IPS-11a (cell line): Measurements from ENCODE around the gene KIRREL1.
A peak's percentile ranks its signal among the peaks of the same experiment; 100 is the strongest.

Experiments
- H3K4me3 ChIP-seq: one replicate; pipeline ENCODE4 v1.5.1; 2013; ENCODE audit warnings: low read depth, low read length, control low read depth

Gene KIRREL1

GRCh38 chr1:157993147-157993917, at the start of gene KIRREL1:
Gene KIRREL1, plus strand, starts transcription at chr1:157993645. Its CDS starts 32 bp downstream, at chr1:157993677.
- H3K4me3 ChIP-seq = peak within 1 kb of the TSS; percentile 85

- no peak overlapping the region for H3K4me3 ChIP-seq
Observed at GRCh38 chr1:157944663-157945280, 48.7 kb upstream of the KIRREL1 start.

GRCh38 chr1:157948312-157949073, 45.0 kb upstream of the KIRREL1 start:
- H3K4me3 ChIP-seq = no peak overlapping the region

GRCh38 chr1:157949074-157949354, 44.4 kb upstream of the KIRREL1 start:
- no peak overlapping the region for H3K4me3 ChIP-seq

- H3K4me3 ChIP-seq = no peak overlapping the region
Observed at GRCh38 chr1:157951230-157951629, 42.2 kb upstream of the KIRREL1 start.

GRCh38 chr1:157952601-157953000, 40.8 kb upstream of the KIRREL1 start:
- H3K4me3 ChIP-seq = no peak overlapping the region

- H3K4me3 ChIP-seq = no peak overlapping the region
Observed at GRCh38 chr1:157955221-157955620, 38.2 kb upstream of the KIRREL1 start.

GRCh38 chr1:157955857-157956256, 37.6 kb upstream of the KIRREL1 start:
- H3K4me3 ChIP-seq = no peak overlapping the region

GRCh38 chr1:157956732-157957131, 36.7 kb upstream of the KIRREL1 start:
- H3K4me3 ChIP-seq = no peak overlapping the region

GRCh38 chr1:157958263-157958662, 35.2 kb upstream of the KIRREL1 start:
- no peak overlapping the region for H3K4me3 ChIP-seq

GRCh38 chr1:157959750-157960149, 33.7 kb upstream of the KIRREL1 start:
- H3K4me3 ChIP-seq = no peak overlapping the region

GRCh38 chr1:157960773-157961172, 32.7 kb upstream of the KIRREL1 start:
- no peak overlapping the region for H3K4me3 ChIP-seq

- no peak overlapping the region for H3K4me3 ChIP-seq
Observed at GRCh38 chr1:157961805-157962762, 31.4 kb upstream of the KIRREL1 start.

GRCh38 chr1:157963713-157964112, 29.7 kb upstream of the KIRREL1 start:
- no peak overlapping the region for H3K4me3 ChIP-seq

- no peak overlapping the region for H3K4me3 ChIP-seq
Observed at GRCh38 chr1:157965584-157965983, 27.9 kb upstream of the KIRREL1 start.

GRCh38 chr1:157966031-157966537, 27.4 kb upstream of the KIRREL1 start:
- H3K4me3 ChIP-seq = no peak overlapping the region

- no peak overlapping the region for H3K4me3 ChIP-seq
Observed at GRCh38 chr1:157967205-157967604, 26.2 kb upstream of the KIRREL1 start.

- no peak overlapping the region for H3K4me3 ChIP-seq
Observed at GRCh38 chr1:157968508-157968907, 24.9 kb upstream of the KIRREL1 start.

GRCh38 chr1:157968946-157969345, 24.5 kb upstream of the KIRREL1 start:
- no peak overlapping the region for H3K4me3 ChIP-seq

- no peak overlapping the region for H3K4me3 ChIP-seq
Observed at GRCh38 chr1:157969697-157970485, 23.6 kb upstream of the KIRREL1 start.
